BE2C (cell line): ENCODE results near the gene CAMK2D.

Source experiments
- DNase-seq: peaks from one replicate; pipeline ENCODE4 v3.0.0-alpha.2; 2020
- H3K27me3 ChIP-seq: fragments of 250-450 bp; sonication (Bioruptor Pico); 2 replicates; pipeline ENCODE4 v1.5.1; 2020; ENCODE audit warnings: mild to moderate bottlenecking
- H3K36me3 ChIP-seq: fragments of 250-450 bp; sonication (Bioruptor Pico); 2 replicates; pipeline ENCODE4 v1.5.1; 2020; ENCODE audit warnings: mild to moderate bottlenecking
- H3K4me1 ChIP-seq: fragments of 250-450 bp; sonication (Bioruptor Pico); 2 replicates; pipeline ENCODE4 v1.5.1; 2020
- H3K4me3 ChIP-seq: 2 replicates; pipeline ENCODE4 v1.5.1; 2011; ENCODE audit warnings: low read depth, low read length
- H3K9me3 ChIP-seq: fragments of 250-450 bp; sonication (Bioruptor Pico); 2 replicates; pipeline ENCODE4 v1.5.1; 2020
- TF ChIP-seq, protein P1 (sequence below): IDR thresholded peaks from 2 replicates; pipeline ENCODE4 v1.5.1; 2012; ENCODE audit warnings: mild to moderate bottlenecking, low read depth, low read length

The CAMK2D gene

DNA sequence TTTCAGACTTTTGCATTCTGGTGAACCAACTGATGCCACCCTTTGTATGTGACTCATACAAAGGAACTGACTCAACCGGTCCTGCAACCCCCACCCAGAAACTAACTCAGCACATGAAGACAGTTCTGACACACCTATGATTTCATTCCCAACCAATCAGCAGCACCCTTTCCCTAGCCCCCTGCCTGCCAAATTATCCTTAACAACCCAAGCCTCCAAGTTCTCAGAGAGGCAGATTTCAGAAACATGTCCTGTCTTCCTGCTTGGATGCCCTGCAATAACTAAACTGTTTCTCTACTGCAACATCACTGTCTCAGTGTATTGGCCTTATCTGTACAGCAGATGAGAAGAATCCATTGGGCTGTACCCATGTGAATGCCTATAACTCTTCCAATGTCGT is 284.7 kb downstream of the CAMK2D start:
- H3K27me3 ChIP-seq, result no peaks in the 10 kb centered on the region
- TF ChIP-seq, protein P1, sequence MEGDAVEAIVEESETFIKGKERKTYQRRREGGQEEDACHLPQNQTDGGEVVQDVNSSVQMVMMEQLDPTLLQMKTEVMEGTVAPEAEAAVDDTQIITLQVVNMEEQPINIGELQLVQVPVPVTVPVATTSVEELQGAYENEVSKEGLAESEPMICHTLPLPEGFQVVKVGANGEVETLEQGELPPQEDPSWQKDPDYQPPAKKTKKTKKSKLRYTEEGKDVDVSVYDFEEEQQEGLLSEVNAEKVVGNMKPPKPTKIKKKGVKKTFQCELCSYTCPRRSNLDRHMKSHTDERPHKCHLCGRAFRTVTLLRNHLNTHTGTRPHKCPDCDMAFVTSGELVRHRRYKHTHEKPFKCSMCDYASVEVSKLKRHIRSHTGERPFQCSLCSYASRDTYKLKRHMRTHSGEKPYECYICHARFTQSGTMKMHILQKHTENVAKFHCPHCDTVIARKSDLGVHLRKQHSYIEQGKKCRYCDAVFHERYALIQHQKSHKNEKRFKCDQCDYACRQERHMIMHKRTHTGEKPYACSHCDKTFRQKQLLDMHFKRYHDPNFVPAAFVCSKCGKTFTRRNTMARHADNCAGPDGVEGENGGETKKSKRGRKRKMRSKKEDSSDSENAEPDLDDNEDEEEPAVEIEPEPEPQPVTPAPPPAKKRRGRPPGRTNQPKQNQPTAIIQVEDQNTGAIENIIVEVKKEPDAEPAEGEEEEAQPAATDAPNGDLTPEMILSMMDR, result no peak
- H3K4me3 ChIP-seq, result no peak overlapping the region
- H3K36me3 ChIP-seq, result no peaks in the 10 kb centered on the region
- no peaks in the 10 kb centered on the region for H3K4me1 ChIP-seq
- no peaks in the 10 kb centered on the region for H3K9me3 ChIP-seq
- no peak for DNase-seq

DNA sequence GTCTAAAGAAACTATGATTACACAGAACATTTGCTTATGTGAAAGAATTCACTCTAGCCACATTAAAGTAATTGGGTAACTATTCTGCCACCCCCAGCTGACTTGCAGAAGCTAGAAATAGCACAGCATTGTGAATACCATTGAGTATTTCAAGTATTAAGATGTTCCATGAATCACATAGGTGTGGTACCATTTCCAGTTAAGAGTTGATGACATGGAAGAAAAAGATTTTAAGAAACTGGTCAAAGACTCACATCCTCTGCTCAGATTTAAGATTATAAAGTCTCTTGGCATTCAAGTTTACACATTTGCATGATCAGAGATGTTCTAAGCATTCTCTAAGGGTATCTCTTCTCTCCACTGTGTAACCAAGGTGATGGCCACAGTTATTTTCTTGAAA is 287.5 kb downstream of the CAMK2D start:
- H3K4me1 ChIP-seq, result no peaks in the 10 kb centered on the region
- DNase-seq, result no peak
- H3K9me3 ChIP-seq, result no peaks in the 10 kb centered on the region
- no peaks in the 10 kb centered on the region for H3K27me3 ChIP-seq
- TF ChIP-seq, protein P1, result no peak
- H3K4me3 ChIP-seq, result no peak overlapping the region
- H3K36me3 ChIP-seq, result no peaks in the 10 kb centered on the region

DNA sequence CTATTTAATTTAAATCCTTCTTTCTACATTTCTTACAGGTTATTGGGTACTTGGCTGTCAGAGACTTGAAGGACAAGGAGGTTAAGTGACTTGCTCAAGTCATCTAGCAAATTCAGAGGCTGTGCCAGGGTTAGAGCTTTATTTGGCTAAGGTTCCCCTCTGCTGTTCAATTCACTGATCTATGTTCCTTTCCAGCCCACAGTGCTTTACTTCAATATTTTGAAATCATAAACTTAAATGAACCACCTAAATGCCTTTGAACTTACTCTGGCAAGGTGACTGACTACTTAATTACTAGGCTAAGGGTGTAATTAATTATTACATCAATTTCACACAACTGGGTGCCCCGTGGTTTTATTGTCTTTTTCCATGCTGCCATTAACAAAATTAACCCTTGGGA is 288.7 kb downstream of the CAMK2D start:
- Histone ChIP-seq H3K9me3 (no peaks in the 10 kb centered on the region), H3K36me3 (no peaks in the 10 kb centered on the region), H3K27me3 (no peaks in the 10 kb centered on the region), H3K4me3 (no peak overlapping the region), H3K4me1 (peaks cover 3% of the 10 kb centered on the region; the same call in 1 of the 2 replicates)
- TF ChIP-seq, protein P1, result no peak
- no peak for DNase-seq

DNA sequence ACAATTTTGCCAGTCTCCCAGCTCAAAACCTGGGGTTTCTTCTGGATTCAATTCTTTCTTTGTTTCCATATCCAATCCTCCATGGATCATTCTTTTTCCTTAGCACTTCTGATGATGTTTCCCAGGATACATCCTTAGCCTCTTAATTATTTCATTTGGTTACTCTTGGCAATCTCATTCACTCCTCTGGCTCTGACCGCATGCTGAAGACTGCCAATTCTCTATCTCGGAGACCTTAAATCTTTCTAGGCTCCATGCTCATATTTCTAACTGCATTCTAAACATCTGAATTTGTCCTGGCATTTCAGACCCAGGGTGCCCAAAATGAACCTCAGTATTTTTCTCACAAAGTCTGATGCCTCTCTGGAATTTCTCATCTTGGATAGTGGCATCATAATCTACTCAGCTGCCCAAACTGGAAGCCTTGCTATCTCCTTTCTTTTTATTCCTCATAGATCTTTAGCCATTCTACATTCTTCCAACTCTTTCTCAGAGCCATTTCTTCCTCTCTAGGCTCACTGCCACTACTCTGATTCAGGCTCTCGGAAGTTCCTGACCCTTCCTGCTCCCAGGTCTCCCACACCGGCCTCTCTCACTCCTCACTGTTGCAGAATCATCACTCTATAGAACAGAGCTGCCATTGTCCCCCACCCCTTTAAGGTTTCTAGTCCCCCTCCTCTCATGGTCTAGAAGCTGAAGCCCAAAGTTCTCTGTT is 290.2 kb downstream of the CAMK2D start:
- TF ChIP-seq, protein P1, result no peak
- no peak overlapping the region for H3K4me3 ChIP-seq
- no peaks in the 10 kb centered on the region for H3K9me3 ChIP-seq
- no peaks in the 10 kb centered on the region for H3K36me3 ChIP-seq
- no peak for DNase-seq
- H3K27me3 ChIP-seq, result no peaks in the 10 kb centered on the region
- peaks cover 3% of the 10 kb centered on the region for H3K4me1 ChIP-seq

DNA sequence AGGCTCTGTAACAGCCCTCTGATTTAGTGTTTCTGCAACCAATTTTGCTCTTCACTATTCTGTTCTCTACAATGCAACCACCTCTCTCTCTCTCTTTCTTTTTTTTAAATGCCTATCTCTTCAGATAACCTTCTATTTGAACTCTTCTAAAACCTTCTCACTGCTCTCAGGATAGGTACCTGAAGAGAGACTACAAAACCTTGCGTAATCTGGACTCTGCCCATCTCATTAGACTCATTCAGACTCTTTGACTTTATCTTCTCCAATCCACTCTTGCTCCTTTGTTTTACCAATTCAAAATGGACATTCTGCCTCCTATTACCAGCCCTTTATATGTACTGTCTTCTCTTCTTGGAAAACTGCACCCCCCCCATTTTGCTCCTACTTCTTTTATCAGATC is 291.6 kb downstream of the CAMK2D start:
- TF ChIP-seq, protein P1, result no peak
- Histone ChIP-seq H3K9me3 (no peaks in the 10 kb centered on the region), H3K27me3 (no peaks in the 10 kb centered on the region), H3K4me3 (no peak overlapping the region), H3K36me3 (no peaks in the 10 kb centered on the region), H3K4me1 (peaks cover 3% of the 10 kb centered on the region)
- DNase-seq, result no peak

DNA sequence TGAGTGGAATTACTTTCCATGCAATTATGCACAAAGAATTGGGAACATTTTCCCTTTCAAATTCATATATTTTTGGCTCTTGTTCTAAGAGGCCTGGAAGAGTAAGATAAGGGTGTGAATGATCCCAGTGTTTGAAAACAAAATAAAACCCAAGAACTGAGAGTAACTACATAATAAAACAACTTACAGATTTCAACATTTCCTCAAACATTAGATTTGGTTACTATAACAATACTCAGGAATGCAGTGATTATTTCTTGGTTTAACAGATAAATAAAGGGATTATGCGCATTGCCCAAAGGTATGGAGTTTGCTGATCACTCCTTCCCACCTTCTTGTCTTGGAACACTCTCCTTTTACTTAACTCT is 292.5 kb downstream of the CAMK2D start:
- TF ChIP-seq, protein P1, result no peak
- H3K36me3 ChIP-seq, result no peaks in the 10 kb centered on the region

More for the DNA sequence above, 292.5 kb downstream of the CAMK2D start:
- no peak overlapping the region for H3K4me3 ChIP-seq
- H3K9me3 ChIP-seq, result no peaks in the 10 kb centered on the region
- H3K4me1 ChIP-seq, result peaks cover 3% of the 10 kb centered on the region
- H3K27me3 ChIP-seq, result no peaks in the 10 kb centered on the region
- DNase-seq, result no peak
